T-helper 17 cell (primary cell): ENCODE data around the gene ARHGAP22. TPM values are rescaled to one million over a fixed set of nuclear protein-coding genes. Genes with fewer than 3 reads are reported as not detected.

Experiments
- ATAC-seq: fragments of 150-1000 bp; cut with Tn5 transposase; 2 replicates; pipeline ENCODE4 v1.10.0; 2021; ENCODE audit warnings: mild to moderate bottlenecking, moderate library complexity
- DNase-seq, 3 donors: peaks; one replicate each; pipeline versions ENCODE4 v3.0.0 to v3.0.0-alpha.2; 2020 to 2021
- H3K9me3 ChIP-seq: one replicate; pipeline ENCODE4 v1.7.0; 2013; ENCODE audit warnings: low read length, mild to moderate bottlenecking; ENCODE audit not compliant: control insufficient read depth, poor library complexity, severe bottlenecking
- H3K27ac Mint-ChIP-seq: one replicate; pipeline ENCODE4 v1.8.0; 2022; ENCODE audit warnings: mild to moderate bottlenecking, moderate library complexity, mixed read lengths
- H3K27me3 Mint-ChIP-seq: one replicate; pipeline ENCODE4 v1.8.0; 2022; ENCODE audit warnings: mixed read lengths
- H3K36me3 Mint-ChIP-seq: one replicate; pipeline ENCODE4 v1.8.0; 2022; ENCODE audit warnings: low read depth, mixed read lengths
- H3K4me1 Mint-ChIP-seq: one replicate; pipeline ENCODE4 v1.8.0; 2022; ENCODE audit warnings: mild to moderate bottlenecking, mixed read lengths
- H3K4me3 Mint-ChIP-seq: one replicate; pipeline ENCODE4 v1.8.0; 2022; ENCODE audit warnings: mild to moderate bottlenecking, moderate library complexity, mixed read lengths
- total RNA-seq, 4 donors: library from RNA in 2 of 4; stranded (reverse) in 2 of 4; gene quantifications; one replicate each; pipeline ENCODE4 v1.2.3 and lab custom pipeline; 2022 to 2026

Gene ARHGAP22
- total RNA-seq, 2 donors from 2014 or later, result 0.39 to 1.4 TPM

DNA sequence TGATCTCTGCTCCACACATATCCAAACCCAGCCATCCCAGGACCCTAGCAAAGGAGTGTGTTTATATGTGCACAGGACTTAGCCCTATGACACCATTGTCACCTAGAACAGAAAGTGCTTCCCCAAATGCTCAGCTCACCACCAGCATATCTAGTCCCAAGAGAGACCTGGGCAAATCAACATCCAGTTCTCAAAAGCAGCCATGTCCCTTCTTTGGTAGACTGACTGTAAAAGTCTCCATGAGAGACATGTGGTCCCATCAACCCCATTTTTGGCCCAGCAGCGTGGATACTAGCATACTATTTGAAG is 20.9 kb upstream of the ARHGAP22 start:
- peaks cover 24% of the 10 kb centered on the region for H3K27me3 Mint-ChIP-seq
- no peaks in the 10 kb centered on the region for H3K36me3 Mint-ChIP-seq
- DNase-seq (no peak), ATAC-seq (no peak)
- H3K27ac Mint-ChIP-seq, result no peak overlapping the region
- H3K9me3 ChIP-seq, result no peaks in the 10 kb centered on the region
- no peak overlapping the region for H3K4me3 Mint-ChIP-seq
- H3K4me1 Mint-ChIP-seq, result no peaks in the 10 kb centered on the region

- Mint-ChIP-seq H3K36me3 (no peaks in the 10 kb centered on the region), H3K27ac (no peak overlapping the region), H3K4me3 (no peak overlapping the region), H3K27me3 (peaks cover 24% of the 10 kb centered on the region), H3K4me1 (peaks cover 4% of the 10 kb centered on the region)
- DNase-seq (no peak), ATAC-seq (no peak)
- H3K9me3 ChIP-seq, result no peaks in the 10 kb centered on the region
Measured at GRCh38 chr10:48623607-48624132, 18.8 kb upstream of the ARHGAP22 start.

DNA sequence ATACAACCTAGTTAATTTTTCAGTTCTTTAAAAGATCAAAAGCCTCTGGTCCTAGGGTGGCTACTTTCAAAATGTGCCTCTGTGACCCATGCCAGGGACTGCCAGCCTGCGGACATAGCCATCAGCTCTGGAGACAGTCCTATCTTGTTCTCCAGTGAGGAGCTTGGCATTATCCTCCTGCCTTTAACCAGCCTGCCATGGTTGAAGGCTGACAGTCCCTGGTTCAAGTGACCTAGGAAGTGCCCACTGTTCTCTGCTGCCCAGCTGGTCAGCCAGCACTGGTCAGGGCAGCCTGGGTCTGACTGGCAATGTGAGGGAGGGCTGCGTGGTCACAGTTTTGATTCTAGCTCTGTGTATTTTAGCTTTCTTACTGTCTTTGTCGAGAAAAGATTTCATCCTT is 18.1 kb upstream of the ARHGAP22 start:
- peaks cover 4% of the 10 kb centered on the region for H3K4me1 Mint-ChIP-seq
- ATAC-seq (no peak), DNase-seq (no peak)
- no peaks in the 10 kb centered on the region for H3K36me3 Mint-ChIP-seq
- no peak overlapping the region for H3K27ac Mint-ChIP-seq
- no peaks in the 10 kb centered on the region for H3K9me3 ChIP-seq
- H3K27me3 Mint-ChIP-seq, result peaks cover 24% of the 10 kb centered on the region
- no peak overlapping the region for H3K4me3 Mint-ChIP-seq

- H3K36me3 Mint-ChIP-seq, result no peaks in the 10 kb centered on the region
- H3K27me3 Mint-ChIP-seq, result peaks cover 14% of the 10 kb centered on the region
- no peak overlapping the region for H3K27ac Mint-ChIP-seq
- DNase-seq (no peak), ATAC-seq (no peak)
- H3K4me1 Mint-ChIP-seq, result peaks cover 4% of the 10 kb centered on the region
- no peaks in the 10 kb centered on the region for H3K9me3 ChIP-seq
- H3K4me3 Mint-ChIP-seq, result no peak overlapping the region
Measured at GRCh38 chr10:48620719-48621118, 15.8 kb upstream of the ARHGAP22 start.

GRCh38 chr10:48616436-48616835 is 11.6 kb upstream of the ARHGAP22 start:
- H3K4me1 Mint-ChIP-seq, result peaks cover 4% of the 10 kb centered on the region
- ATAC-seq, result no peak

GRCh38 chr10:48614481-48615390 is 9.9 kb upstream of the ARHGAP22 start:
- no peak overlapping the region for H3K27ac Mint-ChIP-seq
- peaks cover 2% of the 10 kb centered on the region for H3K4me1 Mint-ChIP-seq
- H3K4me3 Mint-ChIP-seq, result no peak overlapping the region
- DNase-seq, result no peak
- peaks cover 2% of the 10 kb centered on the region for H3K36me3 Mint-ChIP-seq
- peaks cover 32% of the 10 kb centered on the region for H3K27me3 Mint-ChIP-seq
- no peak for ATAC-seq
- no peaks in the 10 kb centered on the region for H3K9me3 ChIP-seq

More at GRCh38 chr10:48616436-48616835, 11.6 kb upstream of the ARHGAP22 start:
- H3K4me3 Mint-ChIP-seq, result no peak overlapping the region
- H3K9me3 ChIP-seq, result no peaks in the 10 kb centered on the region
- H3K27ac Mint-ChIP-seq, result no peak overlapping the region
- H3K27me3 Mint-ChIP-seq, result peaks cover 18% of the 10 kb centered on the region
- no peak for DNase-seq
- peaks cover 2% of the 10 kb centered on the region for H3K36me3 Mint-ChIP-seq

DNA sequence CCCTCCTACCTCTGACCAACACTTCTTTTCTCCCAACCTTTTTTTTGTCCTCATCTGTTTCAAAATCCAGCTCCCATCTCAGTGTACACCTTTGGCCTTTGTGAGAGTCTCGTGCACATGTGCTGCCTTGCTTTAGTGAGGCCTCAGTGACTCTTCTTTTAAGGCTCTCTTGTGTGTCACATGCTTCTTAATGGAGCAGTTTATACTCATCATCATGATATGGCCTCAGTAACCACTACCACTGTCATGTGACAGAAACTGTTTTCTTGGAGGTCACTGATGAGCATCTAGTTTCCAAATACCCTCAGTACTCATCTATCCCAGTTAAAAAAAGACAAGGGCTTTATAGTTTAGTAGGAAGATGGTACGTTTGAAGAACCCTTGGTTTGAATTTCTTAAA is 8.1 kb upstream of the ARHGAP22 start:
- peaks cover 39% of the 10 kb centered on the region for H3K27me3 Mint-ChIP-seq
- no peak for ATAC-seq
- H3K36me3 Mint-ChIP-seq, result peaks cover 2% of the 10 kb centered on the region
- H3K4me3 Mint-ChIP-seq, result no peak overlapping the region
- no peak overlapping the region for H3K27ac Mint-ChIP-seq
- DNase-seq, result no peak
- no peaks in the 10 kb centered on the region for H3K9me3 ChIP-seq
- peaks cover 2% of the 10 kb centered on the region for H3K4me1 Mint-ChIP-seq

DNA sequence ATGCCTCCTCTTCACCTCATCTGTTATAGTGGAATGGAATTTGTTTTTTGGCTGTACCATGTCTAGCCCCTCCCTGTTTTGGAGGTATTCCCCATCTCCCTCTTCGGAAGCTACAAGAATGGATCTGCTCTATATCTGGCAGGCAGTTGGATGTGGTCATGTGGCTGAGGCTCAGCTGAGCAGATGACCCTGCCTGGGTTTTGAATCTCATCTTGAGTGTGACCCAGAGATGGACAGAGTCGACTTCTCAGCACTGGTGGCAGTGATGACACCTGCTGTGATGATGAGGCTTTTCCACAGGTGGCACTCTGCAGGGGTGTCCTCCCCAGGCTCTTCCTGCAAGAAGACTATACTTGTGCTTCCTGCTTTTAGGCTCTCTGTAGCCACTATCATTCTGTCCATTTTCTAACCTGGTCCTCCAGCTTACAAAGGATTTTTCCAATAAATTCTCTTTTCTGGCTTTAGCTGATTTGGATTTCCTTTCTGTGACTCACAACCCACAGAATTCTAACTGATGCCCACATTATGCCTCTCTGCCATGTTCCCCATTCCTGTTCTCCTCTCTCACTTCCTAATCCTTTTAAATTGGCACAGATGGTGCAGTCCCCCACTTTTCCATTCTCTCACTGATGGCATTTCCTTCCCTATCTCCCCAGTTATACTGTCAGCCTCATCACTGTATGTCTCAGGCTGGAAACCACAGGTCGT is 7.5 kb upstream of the ARHGAP22 start:
- H3K27me3 Mint-ChIP-seq, result peaks cover 45% of the 10 kb centered on the region
- peaks cover 2% of the 10 kb centered on the region for H3K4me1 Mint-ChIP-seq
- H3K9me3 ChIP-seq, result no peaks in the 10 kb centered on the region
- no peak for DNase-seq
- no peak for ATAC-seq
- no peak overlapping the region for H3K4me3 Mint-ChIP-seq
- H3K27ac Mint-ChIP-seq, result no peak overlapping the region
- H3K36me3 Mint-ChIP-seq, result peaks cover 2% of the 10 kb centered on the region

DNA sequence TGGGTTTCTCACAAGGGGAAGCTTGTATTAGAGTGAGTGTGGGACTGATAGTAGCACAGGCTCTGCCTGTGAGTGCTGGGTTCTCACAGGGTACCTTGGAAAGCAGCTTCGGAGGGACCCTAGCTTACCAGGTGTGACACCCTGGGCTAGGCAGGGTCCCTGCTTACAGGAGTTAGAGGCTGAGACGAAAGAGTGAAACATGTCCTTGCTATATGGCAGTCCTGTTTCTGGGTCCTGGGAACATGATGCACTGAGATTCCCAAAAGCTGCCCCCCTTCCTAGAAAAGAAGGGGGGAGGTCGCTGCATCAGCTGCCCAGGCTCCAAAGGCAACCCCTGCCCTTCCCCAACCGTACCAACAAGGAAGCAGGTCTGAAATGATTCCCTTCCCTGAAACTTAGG is 6.3 kb upstream of the ARHGAP22 start:
- H3K27me3 Mint-ChIP-seq, result peaks cover 57% of the 10 kb centered on the region
- no peak for ATAC-seq
- no peak overlapping the region for H3K4me3 Mint-ChIP-seq
- H3K27ac Mint-ChIP-seq, result no peak overlapping the region
- H3K36me3 Mint-ChIP-seq, result peaks cover 2% of the 10 kb centered on the region
- peaks cover 4% of the 10 kb centered on the region for H3K4me1 Mint-ChIP-seq
- DNase-seq, result no peak
- H3K9me3 ChIP-seq, result no peaks in the 10 kb centered on the region

- peaks cover 2% of the 10 kb centered on the region for H3K36me3 Mint-ChIP-seq
- H3K4me3 Mint-ChIP-seq, result no peak overlapping the region
- no peaks in the 10 kb centered on the region for H3K9me3 ChIP-seq
- H3K27ac Mint-ChIP-seq, result no peak overlapping the region
- peaks cover 62% of the 10 kb centered on the region for H3K27me3 Mint-ChIP-seq
- DNase-seq (no peak), ATAC-seq (no peak)
- H3K4me1 Mint-ChIP-seq, result peaks cover 4% of the 10 kb centered on the region
Measured at GRCh38 chr10:48610585-48611093, 5.8 kb upstream of the ARHGAP22 start.

- ATAC-seq (no peak), DNase-seq (no peak)
- Mint-ChIP-seq H3K27ac (no peak overlapping the region), H3K27me3 (peaks cover 68% of the 10 kb centered on the region), H3K36me3 (peaks cover 2% of the 10 kb centered on the region), H3K4me1 (peaks cover 7% of the 10 kb centered on the region), H3K4me3 (no peak overlapping the region)
- H3K9me3 ChIP-seq, result no peaks in the 10 kb centered on the region
Measured at GRCh38 chr10:48609899-48610584, 5.2 kb upstream of the ARHGAP22 start.

DNA sequence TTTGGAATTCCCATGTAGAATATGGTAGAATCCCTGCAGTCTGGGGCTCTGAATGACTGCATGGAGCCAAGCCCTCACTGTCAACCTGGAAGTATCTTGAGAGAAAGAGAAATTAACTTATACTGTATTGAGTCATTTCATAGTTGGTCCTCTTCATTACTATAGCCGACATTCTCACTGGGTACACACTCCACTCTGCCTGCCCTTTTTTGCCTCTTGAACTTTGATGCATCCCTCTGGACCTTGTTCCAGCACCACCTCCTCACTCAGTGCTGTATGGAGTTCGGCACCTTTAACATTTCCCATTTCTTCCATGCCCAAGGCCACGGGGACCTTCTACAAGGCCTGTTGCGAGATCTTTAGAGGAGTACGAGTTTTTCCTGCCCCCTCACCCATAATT is 4.6 kb upstream of the ARHGAP22 start:
- peaks cover 68% of the 10 kb centered on the region for H3K27me3 Mint-ChIP-seq
- peaks cover 7% of the 10 kb centered on the region for H3K4me1 Mint-ChIP-seq
- no peak for DNase-seq
- H3K27ac Mint-ChIP-seq, result no peak overlapping the region
- no peak for ATAC-seq
- H3K4me3 Mint-ChIP-seq, result no peak overlapping the region
- no peaks in the 10 kb centered on the region for H3K9me3 ChIP-seq
- peaks cover 2% of the 10 kb centered on the region for H3K36me3 Mint-ChIP-seq

GRCh38 chr10:48608976-48609375 is 4.1 kb upstream of the ARHGAP22 start:
- Mint-ChIP-seq H3K36me3 (peaks cover 2% of the 10 kb centered on the region), H3K4me1 (peaks cover 7% of the 10 kb centered on the region), H3K4me3 (no peak overlapping the region), H3K27me3 (peaks cover 70% of the 10 kb centered on the region), H3K27ac (no peak overlapping the region)
- ATAC-seq, result no peak
- no peaks in the 10 kb centered on the region for H3K9me3 ChIP-seq
- DNase-seq, result no peak
